BLaER1 (cell line): ENCODE results near the gene EXOG.

Experiments
- H3K27ac ChIP-seq: shearing (Covaris generic); formaldehyde crosslinking; 2 replicates; pipeline ENCODE4 v1.8.1; 2022
- H3K27me3 ChIP-seq: shearing (Covaris generic); formaldehyde crosslinking; 2 replicates; pipeline ENCODE4 v1.8.1; 2022
- H3K36me3 ChIP-seq: shearing (Covaris generic); formaldehyde crosslinking; 2 replicates; pipeline ENCODE4 v1.8.1; 2022
- H3K4me1 ChIP-seq: shearing (Covaris generic); formaldehyde crosslinking; 2 replicates; pipeline ENCODE4 v1.8.1; 2022
- H3K4me2 ChIP-seq: shearing (Covaris generic); formaldehyde crosslinking; 2 replicates; pipeline ENCODE4 v1.8.1; 2022
- H3K4me3 ChIP-seq: shearing (Covaris generic); formaldehyde crosslinking; 2 replicates; pipeline ENCODE4 v1.8.1; 2022
- H3K9ac ChIP-seq: shearing (Covaris generic); formaldehyde crosslinking; 2 replicates; pipeline ENCODE4 v1.8.1; 2022
- H3K9me3 ChIP-seq: shearing (Covaris generic); formaldehyde crosslinking; 2 replicates; pipeline ENCODE4 v1.8.1; 2022
- H4K20me1 ChIP-seq: shearing (Covaris generic); formaldehyde crosslinking; 2 replicates; pipeline ENCODE4 v1.8.1; 2022
- Cebpa-rat ChIP-seq: shearing (Covaris generic); IDR thresholded peaks from 2 replicates; pipeline ENCODE4 v1.8.1; 2022

The EXOG gene

DNA sequence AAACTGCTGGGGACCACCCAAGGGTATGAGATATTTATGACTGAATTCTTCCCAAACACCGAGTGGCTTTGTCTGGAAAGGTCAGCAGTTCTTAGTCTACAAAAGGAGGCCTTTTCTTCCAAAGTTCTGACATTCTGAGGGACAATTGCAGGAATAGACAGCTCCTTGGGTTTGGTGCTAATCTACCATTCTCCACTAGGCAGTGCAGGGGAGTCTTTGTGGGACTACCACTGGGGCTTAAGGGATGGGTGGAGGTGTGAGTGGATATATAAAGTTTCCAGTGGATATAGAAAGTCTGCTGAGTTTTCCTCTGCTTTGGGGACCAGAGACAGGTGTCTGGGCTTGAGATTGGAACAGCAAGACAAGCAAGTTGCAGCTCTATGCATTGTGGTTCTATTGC, 62.7 kb downstream of the EXOG start:
- peaks cover 6% of the 10 kb centered on the region; the same call in 1 of the 2 replicates for H3K4me1 ChIP-seq
- no peaks in the 10 kb centered on the region for H4K20me1 ChIP-seq
- no peak overlapping the region for H3K27ac ChIP-seq
- H3K27me3 ChIP-seq, result no peaks in the 10 kb centered on the region
- no peak overlapping the region for H3K4me3 ChIP-seq
- no peak for TF ChIP-seq Cebpa-rat
- no peak overlapping the region for H3K4me2 ChIP-seq
- peaks cover 7% of the 10 kb centered on the region; the same call in 1 of the 2 replicates for H3K9me3 ChIP-seq
- no peak overlapping the region for H3K9ac ChIP-seq
- 0 out of 2 replicates have a peak, but pooled peaks cover 4% of the 10 kb centered on the region for H3K36me3 ChIP-seq

DNA sequence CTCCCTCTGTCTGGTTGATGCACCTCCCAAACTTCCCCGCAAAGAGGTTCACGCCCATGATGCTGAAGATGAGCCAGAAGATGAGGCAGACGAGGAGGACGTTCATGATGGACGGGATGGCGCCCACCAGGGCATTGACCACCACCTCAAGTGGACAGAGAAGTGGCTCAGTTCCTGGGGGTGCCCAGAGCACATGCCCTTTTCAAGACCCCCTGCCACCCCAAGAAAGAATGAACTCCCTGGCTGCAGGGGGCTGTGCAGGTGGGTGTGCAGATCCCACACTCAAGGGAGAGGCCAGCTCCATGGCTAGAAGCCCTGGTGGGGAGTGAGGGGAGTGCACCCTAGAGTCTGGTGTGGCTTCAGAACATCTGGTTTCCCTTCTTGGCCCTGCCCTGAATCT, 64.1 kb downstream of the EXOG start:
- Histone ChIP-seq H3K4me2 (no peak overlapping the region), H3K4me3 (no peak overlapping the region), H3K27me3 (no peaks in the 10 kb centered on the region), H3K9me3 (no peaks in the 10 kb centered on the region), H3K9ac (no peak overlapping the region), H3K4me1 (peaks cover 6% of the 10 kb centered on the region; the same call in 1 of the 2 replicates), H3K36me3 (no peaks in the 10 kb centered on the region), H3K27ac (no peak overlapping the region), H4K20me1 (no peaks in the 10 kb centered on the region)
- no peak for TF ChIP-seq Cebpa-rat

DNA sequence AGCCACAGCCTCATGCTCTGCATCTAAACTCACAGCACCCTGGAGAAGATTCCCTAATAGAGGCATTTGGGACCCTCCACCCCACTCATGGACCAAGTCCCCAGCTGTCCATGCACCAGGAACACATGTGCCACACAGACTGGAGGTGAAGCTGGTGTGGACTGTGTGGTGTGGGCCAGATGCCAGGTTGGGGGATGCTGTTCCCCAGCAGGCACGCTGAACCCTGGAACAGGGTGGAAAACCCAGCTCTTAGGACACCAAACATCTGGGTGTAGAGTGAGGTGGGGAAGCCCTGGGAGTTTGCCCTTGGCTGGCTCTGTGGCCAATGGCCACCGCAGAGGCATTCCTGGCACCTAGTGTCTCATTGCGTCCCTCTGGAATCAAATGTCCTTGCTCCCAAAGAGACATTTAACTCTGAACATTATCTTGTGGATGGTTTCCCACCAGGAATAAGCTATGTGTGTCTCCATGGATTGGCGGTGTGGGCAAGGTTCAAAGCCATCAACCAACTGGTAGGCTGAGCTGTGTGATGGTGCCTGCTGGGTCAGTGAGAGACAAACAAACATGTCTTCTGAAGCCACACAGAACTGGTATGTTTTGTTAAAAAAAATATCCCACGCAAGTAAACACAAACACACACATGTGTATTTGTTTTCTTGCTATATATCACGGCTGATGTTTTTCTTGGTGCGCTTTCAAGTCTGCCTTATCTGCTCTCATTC, 65.0 kb downstream of the EXOG start:
- TF ChIP-seq Cebpa-rat, result no peak
- no peaks in the 10 kb centered on the region for H4K20me1 ChIP-seq
- H3K4me2 ChIP-seq, result no peak overlapping the region
- H3K27me3 ChIP-seq, result no peaks in the 10 kb centered on the region
- no peaks in the 10 kb centered on the region for H3K36me3 ChIP-seq
- no peak overlapping the region for H3K4me3 ChIP-seq
- no peak overlapping the region for H3K27ac ChIP-seq
- no peaks in the 10 kb centered on the region for H3K9me3 ChIP-seq
- no peak overlapping the region for H3K9ac ChIP-seq
- peaks cover 6% of the 10 kb centered on the region; the same call in 1 of the 2 replicates for H3K4me1 ChIP-seq

DNA sequence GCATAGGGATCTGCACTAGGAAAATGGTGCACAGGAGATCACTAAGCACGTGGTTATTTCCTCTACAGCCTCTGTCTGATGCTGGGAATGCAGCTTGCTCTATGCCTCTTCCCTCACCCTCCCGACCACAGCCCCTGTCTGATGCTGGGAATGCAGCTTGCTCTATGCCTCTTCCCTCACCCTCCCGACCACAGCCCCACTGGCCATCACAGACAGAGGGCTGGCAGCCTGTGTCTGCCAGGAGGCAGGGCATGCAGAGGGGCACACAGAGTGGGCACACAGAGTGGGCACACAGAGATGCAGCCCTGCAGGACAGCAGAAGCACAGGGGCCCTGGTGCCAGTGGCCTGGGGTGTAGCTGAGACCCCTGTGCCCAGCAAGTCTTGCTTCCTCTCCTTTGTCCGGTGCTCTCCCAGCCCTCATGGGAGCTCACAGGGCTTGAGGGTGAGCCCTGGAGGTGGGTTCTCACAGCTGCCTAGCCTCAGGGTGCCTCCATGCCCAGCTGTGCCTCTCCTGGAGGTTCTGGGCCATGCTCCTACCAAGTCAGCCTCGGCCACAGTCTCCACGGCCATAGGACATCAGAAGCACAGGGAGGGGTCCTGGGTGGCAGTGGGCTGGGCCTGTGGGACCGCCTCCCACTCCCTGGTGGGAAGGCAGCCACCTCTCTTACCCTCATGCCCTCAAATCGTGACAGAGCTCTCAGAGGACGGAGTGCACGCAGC, 65.8 kb downstream of the EXOG start:
- Histone ChIP-seq H3K4me2 (no peak overlapping the region), H3K27ac (no peak overlapping the region), H3K9me3 (no peaks in the 10 kb centered on the region), H3K4me1 (peaks cover 6% of the 10 kb centered on the region; the same call in 1 of the 2 replicates), H3K36me3 (no peaks in the 10 kb centered on the region), H3K4me3 (no peak overlapping the region), H3K9ac (no peak overlapping the region), H4K20me1 (no peaks in the 10 kb centered on the region), H3K27me3 (no peaks in the 10 kb centered on the region)
- TF ChIP-seq Cebpa-rat, result no peak

DNA sequence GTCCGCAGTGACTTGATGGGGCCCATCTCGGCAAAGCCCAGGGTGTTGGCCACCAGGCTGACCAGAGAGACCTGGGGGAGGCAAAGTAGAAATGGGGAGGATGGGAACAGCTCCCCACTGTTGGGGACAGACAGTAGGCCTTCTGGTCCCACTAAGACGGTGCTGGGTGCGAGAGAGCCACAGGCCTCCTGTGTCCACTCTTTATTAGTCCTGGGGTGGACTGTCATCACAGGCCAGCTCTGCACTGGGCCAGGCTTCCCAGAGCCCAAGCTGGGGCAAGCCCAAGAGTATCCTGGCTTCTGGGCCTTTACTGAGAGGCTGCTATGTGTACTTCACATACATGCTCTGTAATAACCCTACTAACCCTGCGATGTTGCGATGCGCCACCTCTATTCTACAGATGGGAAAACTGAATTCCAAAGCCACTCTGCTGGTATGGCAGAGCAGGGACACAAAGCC, 66.4 kb downstream of the EXOG start:
- no peaks in the 10 kb centered on the region for H3K9me3 ChIP-seq
- no peak overlapping the region for H3K9ac ChIP-seq
- peaks cover 6% of the 10 kb centered on the region; the same call in 1 of the 2 replicates for H3K4me1 ChIP-seq
- no peak overlapping the region for H3K27ac ChIP-seq
- no peak for TF ChIP-seq Cebpa-rat
- no peak overlapping the region for H3K4me3 ChIP-seq
- no peaks in the 10 kb centered on the region for H3K36me3 ChIP-seq
- no peaks in the 10 kb centered on the region for H3K27me3 ChIP-seq
- H4K20me1 ChIP-seq, result no peaks in the 10 kb centered on the region
- H3K4me2 ChIP-seq, result no peak overlapping the region

DNA sequence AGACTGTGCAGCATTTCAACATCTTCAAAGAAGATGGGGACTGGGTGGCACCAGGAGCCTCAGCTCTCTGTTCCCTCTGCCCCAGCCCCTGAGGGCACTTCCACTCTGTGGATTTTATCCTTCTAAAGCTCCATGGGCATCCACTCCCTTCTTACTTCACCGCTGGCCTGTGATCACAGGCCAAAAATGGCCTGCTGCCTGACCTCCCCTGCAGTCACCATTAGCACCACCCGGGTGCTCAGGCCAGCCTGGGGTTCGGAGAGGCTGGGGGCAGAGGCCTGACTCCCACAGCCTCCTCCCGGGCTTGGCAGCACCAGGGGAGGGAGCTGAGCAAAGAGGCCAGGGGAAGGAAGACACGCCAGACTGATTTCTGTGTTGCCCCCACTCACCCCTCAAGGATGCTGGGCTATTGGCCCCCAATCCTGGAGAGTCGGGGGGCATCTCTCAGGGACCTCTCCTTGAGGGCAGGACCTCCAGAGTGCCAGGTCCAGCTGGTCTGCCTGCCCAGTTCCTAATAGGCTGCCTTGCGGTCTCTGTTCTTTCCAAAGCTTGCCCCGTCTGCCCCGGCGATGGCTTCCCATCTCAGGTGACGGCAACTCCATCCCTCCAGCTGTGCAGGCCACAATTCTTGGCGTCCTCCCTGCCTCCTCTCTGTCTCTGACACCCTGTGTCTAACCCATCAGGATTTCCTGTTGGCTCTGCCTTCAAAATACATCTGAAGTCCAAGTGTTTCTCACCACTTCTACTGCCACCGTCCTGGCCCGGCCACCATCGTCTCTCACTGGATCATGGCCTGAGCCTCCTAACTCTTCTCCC, 67.1 kb downstream of the EXOG start:
- Histone ChIP-seq H3K27ac (no peak overlapping the region), H3K4me1 (peaks cover 6% of the 10 kb centered on the region; the same call in 1 of the 2 replicates), H3K4me3 (no peak overlapping the region), H3K4me2 (no peak overlapping the region), H3K36me3 (no peaks in the 10 kb centered on the region), H3K9me3 (no peaks in the 10 kb centered on the region), H4K20me1 (no peaks in the 10 kb centered on the region), H3K9ac (no peak overlapping the region), H3K27me3 (no peaks in the 10 kb centered on the region)
- no peak for TF ChIP-seq Cebpa-rat

DNA sequence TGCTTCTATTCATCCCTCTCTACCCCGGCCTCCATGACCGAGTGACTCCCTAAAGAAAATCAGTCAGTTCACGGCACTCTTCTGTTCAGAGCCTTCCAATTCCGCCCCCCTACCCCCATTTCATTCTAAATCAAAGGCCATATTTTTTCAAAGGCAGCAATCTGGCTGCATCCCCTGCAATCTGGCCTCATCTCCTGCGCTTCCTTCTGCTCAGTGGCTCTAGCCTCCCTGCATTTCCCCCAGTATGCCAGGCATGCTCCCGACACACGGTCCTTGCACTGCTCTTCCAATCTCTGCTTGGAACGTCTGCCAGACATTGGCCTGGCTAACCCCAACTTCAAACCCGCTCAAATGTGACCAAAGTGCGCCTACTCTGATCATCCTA, 67.7 kb downstream of the EXOG start:
- peaks cover 6% of the 10 kb centered on the region; the same call in 1 of the 2 replicates for H3K4me1 ChIP-seq
- no peak for TF ChIP-seq Cebpa-rat
- H3K4me3 ChIP-seq, result no peak overlapping the region
- no peak overlapping the region for H3K27ac ChIP-seq
- no peak overlapping the region for H3K4me2 ChIP-seq
- H4K20me1 ChIP-seq, result no peaks in the 10 kb centered on the region
- H3K27me3 ChIP-seq, result no peaks in the 10 kb centered on the region
- no peaks in the 10 kb centered on the region for H3K9me3 ChIP-seq
- no peaks in the 10 kb centered on the region for H3K36me3 ChIP-seq
- H3K9ac ChIP-seq, result no peak overlapping the region

DNA sequence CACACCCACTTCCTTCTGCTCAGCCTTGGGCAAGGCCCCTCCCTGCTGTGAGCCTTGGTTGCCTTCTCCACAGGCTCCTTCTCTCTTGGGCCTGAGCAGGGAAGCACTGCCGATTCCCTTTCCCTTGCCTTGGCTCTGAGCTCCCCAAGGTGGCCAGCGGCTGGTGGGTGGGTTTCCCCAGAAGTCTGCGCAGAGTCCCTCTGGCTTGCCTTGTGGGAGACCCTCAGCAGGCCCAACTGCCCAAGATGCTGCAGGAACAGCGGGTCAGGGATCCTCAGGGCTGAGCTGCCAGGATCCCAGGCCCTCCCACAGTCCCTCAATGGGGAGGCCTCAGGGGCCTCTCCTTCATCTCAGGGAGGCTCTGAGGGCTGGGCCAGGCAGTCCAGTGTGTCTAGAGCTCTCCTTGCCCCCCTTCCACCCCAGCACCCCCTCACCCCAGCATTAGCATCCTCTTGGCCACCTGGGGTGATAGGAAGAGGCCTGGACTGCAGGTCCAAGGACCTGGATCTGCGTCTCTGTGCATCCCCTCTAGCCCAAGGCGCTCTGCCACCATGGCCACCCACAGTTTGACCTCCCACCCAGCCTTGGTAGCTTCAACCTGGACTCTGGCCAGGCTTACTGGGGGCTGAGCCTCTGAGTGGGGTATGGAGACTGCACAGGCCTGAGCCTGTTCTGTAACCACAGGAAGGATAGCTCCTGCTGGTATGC, 68.6 kb downstream of the EXOG start:
- no peak for TF ChIP-seq Cebpa-rat
- no peaks in the 10 kb centered on the region for H4K20me1 ChIP-seq
- H3K36me3 ChIP-seq, result no peaks in the 10 kb centered on the region

More for the DNA sequence above, 68.6 kb downstream of the EXOG start:
- H3K9me3 ChIP-seq, result no peaks in the 10 kb centered on the region
- no peak overlapping the region for H3K9ac ChIP-seq
- no peaks in the 10 kb centered on the region for H3K27me3 ChIP-seq
- peaks cover 6% of the 10 kb centered on the region; the same call in 1 of the 2 replicates for H3K4me1 ChIP-seq
- no peak overlapping the region for H3K4me3 ChIP-seq
- no peak overlapping the region for H3K27ac ChIP-seq
- no peak overlapping the region for H3K4me2 ChIP-seq
